ENCODE data around the gene APEH.

DNA sequence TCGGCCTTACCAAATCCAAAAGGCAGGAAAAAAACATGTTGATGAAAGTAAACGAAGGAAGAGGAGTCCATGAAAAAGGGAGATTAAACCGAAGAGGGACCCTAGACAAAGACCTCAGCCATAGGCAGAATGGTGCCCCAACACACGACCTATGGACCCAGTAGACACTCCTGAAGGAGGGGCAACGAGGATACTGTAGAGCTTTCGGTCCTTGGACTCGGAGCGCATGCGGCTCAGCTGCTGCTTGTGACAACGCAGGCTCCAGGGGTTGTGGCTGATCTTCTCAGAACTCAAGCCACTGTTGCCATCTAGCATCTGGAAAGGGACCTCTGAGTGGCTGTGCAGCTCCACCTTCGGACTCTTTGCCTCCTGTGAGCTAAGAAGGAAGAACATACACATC lies 58.4 kb downstream of the APEH start:
- TF ChIP-seq CTCF (IDR thresholded peaks at IDR 0.05; ENCODE audit: low read depth, low read length), result no peak
- TF ChIP-seq EZH2phosphoT487 (IDR thresholded peaks at IDR 0.05; ENCODE audit: low read depth), result no peak
